ENCODE data around the gene FSHR.

FSHR gene

GRCh38 chr2:48941908-48942307 lies 212.4 kb downstream of the FSHR start:
- DNase-seq = no peak
- no peaks in the 10 kb centered on the region for H3K9me3 ChIP-seq (ENCODE audit: insufficient read depth, low read depth, low read length)
- no peak overlapping the region for H4K91ac ChIP-seq (ENCODE audit: low read depth, low read length)
- H3K4me2 ChIP-seq (ENCODE audit: low read length) = no peak overlapping the region
- H3K4ac ChIP-seq (ENCODE audit: low read depth, low read length) = no peak overlapping the region
- no peak overlapping the region for H2BK5ac ChIP-seq (ENCODE audit: low read depth, low read length, poor library complexity)
- no peaks in the 10 kb centered on the region for H3K79me1 ChIP-seq (ENCODE audit: low read length)
- no peak overlapping the region for H2AK5ac ChIP-seq (ENCODE audit: low read length)
- no peaks in the 10 kb centered on the region for H3K4me1 ChIP-seq (ENCODE audit: control insufficient read depth in 1 of 2, insufficient read depth in 2 of 2, low read length in 2 of 2)
- H2BK120ac ChIP-seq (ENCODE audit: insufficient read depth, low read length, poor library complexity) = no peak overlapping the region
- no peak overlapping the region for H3K27ac ChIP-seq (ENCODE audit: low read depth, low read length)
- no peak overlapping the region for H3K18ac ChIP-seq (ENCODE audit: low read length)
- H3K79me2 ChIP-seq (ENCODE audit: control insufficient read depth, insufficient read depth, low read length, poor library complexity) = no peaks in the 10 kb centered on the region
- no peak overlapping the region for H2BK12ac ChIP-seq (ENCODE audit: low read length)
- no peak overlapping the region for H3K9ac ChIP-seq (ENCODE audit: low read length)
- H3K23ac ChIP-seq (ENCODE audit: low read length) = no peak overlapping the region
- no peak overlapping the region for H3K14ac ChIP-seq (ENCODE audit: low read length)
- WGBS (ENCODE audit: extremely low coverage, insufficient coverage, insufficient read length) = no CpG with 5 or more reads among the region's 1 CpG
- no peak overlapping the region for H4K8ac ChIP-seq (ENCODE audit: low read depth, low read length)
- no peak overlapping the region for H4K12ac ChIP-seq (ENCODE audit: low read depth, low read length)
- no peak overlapping the region for H2AFZ ChIP-seq (ENCODE audit: insufficient read depth, low read length, poor library complexity)
- no peaks in the 10 kb centered on the region for H3K27me3 ChIP-seq (ENCODE audit: insufficient read depth, low read length)
- no peaks in the 10 kb centered on the region for H3K36me3 ChIP-seq (ENCODE audit: control insufficient read depth in 1 of 2, insufficient read depth in 2 of 2, low read length in 2 of 2)
- no peak overlapping the region for H3K4me3 ChIP-seq (ENCODE audit: low read depth, low read length)

- H4K12ac ChIP-seq (ENCODE audit: low read depth, low read length) = no peak overlapping the region
- no peak overlapping the region for H2AK5ac ChIP-seq (ENCODE audit: low read length)
- no peaks in the 10 kb centered on the region for H3K79me2 ChIP-seq (ENCODE audit: control insufficient read depth, insufficient read depth, low read length, poor library complexity)
- H3K4me3 ChIP-seq (ENCODE audit: low read depth, low read length) = no peak overlapping the region
- H3K9ac ChIP-seq (ENCODE audit: low read length) = no peak overlapping the region
- no peak overlapping the region for H4K91ac ChIP-seq (ENCODE audit: low read depth, low read length)
- no peak overlapping the region for H3K27ac ChIP-seq (ENCODE audit: low read depth, low read length)
- no peak overlapping the region for H2BK12ac ChIP-seq (ENCODE audit: low read length)
- no peak overlapping the region for H3K14ac ChIP-seq (ENCODE audit: low read length)
- H3K4me2 ChIP-seq (ENCODE audit: low read length) = no peak overlapping the region
- no peak overlapping the region for H2BK120ac ChIP-seq (ENCODE audit: insufficient read depth, low read length, poor library complexity)
- no peaks in the 10 kb centered on the region for H3K9me3 ChIP-seq (ENCODE audit: insufficient read depth, low read depth, low read length)
- H3K79me1 ChIP-seq (ENCODE audit: low read length) = no peaks in the 10 kb centered on the region
- WGBS (ENCODE audit: extremely low coverage, insufficient coverage, insufficient read length) = no CpG with 5 or more reads among the region's 3 CpGs
- no peaks in the 10 kb centered on the region for H3K27me3 ChIP-seq (ENCODE audit: insufficient read depth, low read length)
- no peak overlapping the region for H2BK5ac ChIP-seq (ENCODE audit: low read depth, low read length, poor library complexity)
- no peaks in the 10 kb centered on the region for H3K4me1 ChIP-seq (ENCODE audit: control insufficient read depth in 1 of 2, insufficient read depth in 2 of 2, low read length in 2 of 2)
- DNase-seq = no peak
- H3K23ac ChIP-seq (ENCODE audit: low read length) = no peak overlapping the region
- no peaks in the 10 kb centered on the region for H3K36me3 ChIP-seq (ENCODE audit: control insufficient read depth in 1 of 2, insufficient read depth in 2 of 2, low read length in 2 of 2)
- no peak overlapping the region for H2AFZ ChIP-seq (ENCODE audit: insufficient read depth, low read length, poor library complexity)
- H3K18ac ChIP-seq (ENCODE audit: low read length) = no peak overlapping the region
- no peak overlapping the region for H3K4ac ChIP-seq (ENCODE audit: low read depth, low read length)
- no peak overlapping the region for H4K8ac ChIP-seq (ENCODE audit: low read depth, low read length)
These were observed 212.9 kb downstream of the FSHR start for GRCh38 chr2:48941456-48941855.

GRCh38 chr2:48940606-48941005 lies 213.7 kb downstream of the FSHR start:
- Histone ChIP-seq H4K12ac (ENCODE audit: low read depth, low read length) (no peak overlapping the region), H3K79me2 (ENCODE audit: control insufficient read depth, insufficient read depth, low read length, poor library complexity) (no peaks in the 10 kb centered on the region), H3K4me3 (ENCODE audit: low read depth, low read length) (no peak overlapping the region), H2AFZ (ENCODE audit: insufficient read depth, low read length, poor library complexity) (no peak overlapping the region), H3K36me3 (ENCODE audit: control insufficient read depth in 1 of 2, insufficient read depth in 2 of 2, low read length in 2 of 2) (no peaks in the 10 kb centered on the region), H3K4ac (ENCODE audit: low read depth, low read length) (no peak overlapping the region), H2BK12ac (ENCODE audit: low read length) (no peak overlapping the region), H3K18ac (ENCODE audit: low read length) (no peak overlapping the region), H3K9ac (ENCODE audit: low read length) (no peak overlapping the region), H4K8ac (ENCODE audit: low read depth, low read length) (no peak overlapping the region), H2BK120ac (ENCODE audit: insufficient read depth, low read length, poor library complexity) (no peak overlapping the region), H2AK5ac (ENCODE audit: low read length) (no peak overlapping the region), H3K14ac (ENCODE audit: low read length) (no peak overlapping the region), H3K27me3 (ENCODE audit: insufficient read depth, low read length) (no peaks in the 10 kb centered on the region), H4K91ac (ENCODE audit: low read depth, low read length) (no peak overlapping the region), H3K4me2 (ENCODE audit: low read length) (no peak overlapping the region), H3K4me1 (ENCODE audit: control insufficient read depth in 1 of 2, insufficient read depth in 2 of 2, low read length in 2 of 2) (no peaks in the 10 kb centered on the region), H2BK5ac (ENCODE audit: low read depth, low read length, poor library complexity) (no peak overlapping the region), H3K9me3 (ENCODE audit: insufficient read depth, low read depth, low read length) (no peaks in the 10 kb centered on the region), H3K79me1 (ENCODE audit: low read length) (no peaks in the 10 kb centered on the region), H3K27ac (ENCODE audit: low read depth, low read length) (no peak overlapping the region), H3K23ac (ENCODE audit: low read length) (no peak overlapping the region)
- no CpG with 5 or more reads among the region's 3 CpGs for WGBS (ENCODE audit: extremely low coverage, insufficient coverage, insufficient read length)
- no peak for DNase-seq

- no peaks in the 10 kb centered on the region for H3K4me1 ChIP-seq (ENCODE audit: control insufficient read depth in 1 of 2, insufficient read depth in 2 of 2, low read length in 2 of 2)
- H3K9ac ChIP-seq (ENCODE audit: low read length) = no peak overlapping the region
- no peak for DNase-seq
- no peaks in the 10 kb centered on the region for H3K79me2 ChIP-seq (ENCODE audit: control insufficient read depth, insufficient read depth, low read length, poor library complexity)
- no peak overlapping the region for H4K91ac ChIP-seq (ENCODE audit: low read depth, low read length)
- no peak overlapping the region for H2BK12ac ChIP-seq (ENCODE audit: low read length)
- no peak overlapping the region for H2BK120ac ChIP-seq (ENCODE audit: insufficient read depth, low read length, poor library complexity)
- H3K9me3 ChIP-seq (ENCODE audit: insufficient read depth, low read depth, low read length) = no peaks in the 10 kb centered on the region
- no CpG with 5 or more reads among the region's 4 CpGs for WGBS (ENCODE audit: extremely low coverage, insufficient coverage, insufficient read length)
- no peak overlapping the region for H3K14ac ChIP-seq (ENCODE audit: low read length)
- no peak overlapping the region for H3K23ac ChIP-seq (ENCODE audit: low read length)
- no peak overlapping the region for H3K4me2 ChIP-seq (ENCODE audit: low read length)
- no peak overlapping the region for H3K4me3 ChIP-seq (ENCODE audit: low read depth, low read length)
- no peaks in the 10 kb centered on the region for H3K36me3 ChIP-seq (ENCODE audit: control insufficient read depth in 1 of 2, insufficient read depth in 2 of 2, low read length in 2 of 2)
- no peak overlapping the region for H3K27ac ChIP-seq (ENCODE audit: low read depth, low read length)
- no peak overlapping the region for H2AFZ ChIP-seq (ENCODE audit: insufficient read depth, low read length, poor library complexity)
- H3K79me1 ChIP-seq (ENCODE audit: low read length) = no peaks in the 10 kb centered on the region
- H4K8ac ChIP-seq (ENCODE audit: low read depth, low read length) = no peak overlapping the region
- H4K12ac ChIP-seq (ENCODE audit: low read depth, low read length) = no peak overlapping the region
- H3K18ac ChIP-seq (ENCODE audit: low read length) = no peak overlapping the region
- no peak overlapping the region for H2AK5ac ChIP-seq (ENCODE audit: low read length)
- H2BK5ac ChIP-seq (ENCODE audit: low read depth, low read length, poor library complexity) = no peak overlapping the region
- H3K4ac ChIP-seq (ENCODE audit: low read depth, low read length) = no peak overlapping the region
- no peaks in the 10 kb centered on the region for H3K27me3 ChIP-seq (ENCODE audit: insufficient read depth, low read length)
These were observed 215.1 kb downstream of the FSHR start for GRCh38 chr2:48939232-48939631.
